ENCODE results near the gene OFD1.

The OFD1 gene

GRCh38 chrX:13688958-13689740 is 45.4 kb upstream of the OFD1 start, which contains the start of gene RAB9A (continued):
- TF ChIP-seq ZNF174 (tag by site-specific recombination; IDR thresholded peaks at IDR 0.05): no peak
- no peak for TF ChIP-seq ZNF704 (tag by site-specific recombination; IDR thresholded peaks at IDR 0.05)
- no peak for TF ChIP-seq YY2 (tag by site-specific recombination; IDR thresholded peaks at IDR 0.05)
- no peak for TF ChIP-seq ZNF610 (tag by site-specific recombination; IDR thresholded peaks at IDR 0.05; ENCODE audit: borderline replicate concordance)
- TF ChIP-seq ZBTB49 (tag by site-specific recombination; IDR thresholded peaks at IDR 0.05; ENCODE audit: low read depth): no peak
- 0 out of 2 replicates have a peak, but pooled peaks have one; percentile 33 for TF ChIP-seq ZBTB8A (tag by site-specific recombination; IDR thresholded peaks at IDR 0.05)
- TF ChIP-seq PRDM1 (tag by site-specific recombination; IDR thresholded peaks at IDR 0.05): 0 out of 2 replicates have a peak, but pooled peaks have one; percentile 2
- no peak for TF ChIP-seq TCF7L2 (IDR thresholded peaks at IDR 0.05; ENCODE audit: borderline replicate concordance, low read depth, low read length)
- no peak for TF ChIP-seq ZFP3 (tag by site-specific recombination; IDR thresholded peaks at IDR 0.05; ENCODE audit: low read depth)
- peak; percentile 59; the same call in 1 of the 2 replicates for TF ChIP-seq KLF17 (tag by site-specific recombination; IDR thresholded peaks at IDR 0.05)
- TF ChIP-seq ZBTB20 (tag by site-specific recombination; IDR thresholded peaks at IDR 0.05): peak; percentile 36; the same call in 1 of the 2 replicates
- peak; percentile 75 for TF ChIP-seq EGR2 (tag by site-specific recombination; IDR thresholded peaks at IDR 0.05; ENCODE audit: low read depth)
- TF ChIP-seq ZBTB10 (tag by site-specific recombination; IDR thresholded peaks at IDR 0.05): 0 out of 2 replicates have a peak, but pooled peaks have one; percentile 29
- TF ChIP-seq ZNF692 (tag by site-specific recombination; IDR thresholded peaks at IDR 0.05): peak; percentile 59; the same call in 1 of the 2 replicates
- TF ChIP-seq ZNF600 (tag by site-specific recombination; IDR thresholded peaks at IDR 0.05): peak; percentile 66
- peak; percentile 70; the same call in 1 of the 2 replicates for TF ChIP-seq ZNF561 (tag by site-specific recombination; IDR thresholded peaks at IDR 0.05; ENCODE audit: borderline replicate concordance)
- TF ChIP-seq BCL11B (tag by site-specific recombination; IDR thresholded peaks at IDR 0.05; ENCODE audit: low read depth): peak; percentile 64; the same call in 1 of the 2 replicates
- no peak for TF ChIP-seq ZNF626 (tag by site-specific recombination; IDR thresholded peaks at IDR 0.05)
- peak; percentile 85 for TF ChIP-seq KLF1 (tag by site-specific recombination; IDR thresholded peaks at IDR 0.05)
- TF ChIP-seq REPIN1 (tag by site-specific recombination; IDR thresholded peaks at IDR 0.05; ENCODE audit: low read depth): no peak
- TF ChIP-seq ZNF449 (tag by site-specific recombination; IDR thresholded peaks at IDR 0.05): no peak; the same call in 1 of the 2 replicates
- peak; percentile 52 for TF ChIP-seq ZNF398 (tag by site-specific recombination; IDR thresholded peaks at IDR 0.05)
- TF ChIP-seq SP2 (tag by site-specific recombination; IDR thresholded peaks at IDR 0.05): peak; percentile 79
- TF ChIP-seq ZIC2 (tag by site-specific recombination; IDR thresholded peaks at IDR 0.05): peak; percentile 88
- TF ChIP-seq SP3 (tag by site-specific recombination; IDR thresholded peaks at IDR 0.05): peak; percentile 91
